Thymus (tissue), 11 donors: Measurements from ENCODE around the gene RC3H2. TPM values are rescaled to one million over a fixed set of nuclear protein-coding genes. Genes with fewer than 3 reads are reported as not detected.
"Not testable (repeated sequence)": the region's sequence is repeated elsewhere in the genome, so short reads cannot be mapped to it uniquely, and the experiment has no call there.

ENCODE experiments used
- DNase-seq, 9 donors: peaks; one replicate each; pipeline ENCODE4 v3.0.0-alpha.2; 2013; ENCODE audit warnings: low spot score in 9 of 9, low read depth in 6 of 9, missing footprints in 1 of 9
- H3K27ac ChIP-seq, 2 donors: one replicate each; pipeline ENCODE4 v1.5.1; 2013; ENCODE audit warnings: control low read depth in 1 of 2, low read depth in 1 of 2, low read length in 1 of 2, mild to moderate bottlenecking in 1 of 2, moderate library complexity in 1 of 2
- H3K27me3 ChIP-seq, 2 donors: one replicate each; pipeline ENCODE4 v1.5.1; 2013; ENCODE audit warnings: low read length in 1 of 2; ENCODE audit not compliant: control insufficient read depth in 2 of 2, insufficient read depth in 1 of 2
- H3K36me3 ChIP-seq, 2 donors: one replicate each; pipeline ENCODE4 v1.5.1; 2013; ENCODE audit warnings: low read length in 1 of 2, mild to moderate bottlenecking in 1 of 2, moderate library complexity in 1 of 2; ENCODE audit not compliant: control insufficient read depth in 2 of 2, insufficient read depth in 2 of 2
- H3K4me1 ChIP-seq, 2 donors: one replicate each; pipeline ENCODE4 v1.5.1; 2013; ENCODE audit warnings: low read length in 2 of 2; ENCODE audit not compliant: control insufficient read depth in 2 of 2, insufficient read depth in 2 of 2
- H3K4me3 ChIP-seq, 2 donors: one replicate each; pipeline ENCODE4 v1.5.1; 2013; ENCODE audit warnings: low read length in 2 of 2, control low read depth in 1 of 2, mild to moderate bottlenecking in 1 of 2
- H3K9me3 ChIP-seq, 2 donors: one replicate each; pipeline ENCODE4 v1.5.1; 2013; ENCODE audit warnings: low read length in 1 of 2, mild to moderate bottlenecking in 1 of 2; ENCODE audit not compliant: control insufficient read depth in 2 of 2, insufficient read depth in 1 of 2
- WGBS: extraction: QIAGEN DNeasy Blood & Tissue Kit; methylation state at CpG from one replicate; pipeline ENCODE4 v1.1.7; 2013; 5-methylcytosine and 5-hydroxymethylcytosine counted together
- polyA plus RNA-seq: library from polyadenylated mRNA; stranded (reverse); fragments of 200-250 nt; gene quantifications from one replicate; pipeline ENCODE4 v1.2.3, GENCODE V29; 2013
- total RNA-seq: library from RNA; stranded (reverse); fragments of 120-200 nt; gene quantifications from one replicate; pipeline ENCODE4 v1.2.4, GENCODE V29; 2013
- donor health status: healthy.

RC3H2 gene
- total and polyA plus RNA-seq, 2 donors: 14.7 to 29.7 TPM

DNA sequence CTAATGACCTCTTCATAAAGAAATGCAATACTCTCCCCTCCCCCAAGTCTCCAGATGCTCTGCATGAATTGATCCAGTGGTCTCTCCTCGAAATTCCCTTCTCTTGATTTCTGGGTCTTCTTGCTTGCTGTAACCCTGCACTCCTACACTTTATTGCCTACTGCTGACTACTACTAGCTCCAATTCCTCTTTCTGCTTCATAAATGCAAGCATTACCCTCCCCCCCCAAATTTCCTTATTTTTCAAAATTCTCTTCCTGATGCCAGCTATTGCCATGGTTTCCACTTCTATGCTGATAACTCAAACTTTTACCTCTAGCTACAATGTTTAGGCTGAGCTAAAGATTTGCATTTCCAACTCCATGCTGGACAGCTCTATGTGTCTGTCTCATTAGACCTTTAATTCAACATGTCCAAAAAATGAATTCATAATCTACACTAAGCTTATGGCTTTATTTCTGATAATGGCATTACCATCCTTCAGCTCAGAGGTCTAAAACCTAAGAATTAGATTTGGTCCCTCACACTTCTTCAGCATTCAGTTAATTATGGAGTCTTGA lies 24.7 kb upstream of the RC3H2 start:
- Histone ChIP-seq H3K27me3 (no peaks in the 10 kb centered on the region), H3K27ac (no peak overlapping the region), H3K4me3 (no peak overlapping the region), H3K36me3 (no peaks in the 10 kb centered on the region), H3K4me1 (peaks cover 9 to 11% of the 10 kb centered on the region in 2 donors), H3K9me3 (peaks cover 0 to 5% of the 10 kb centered on the region in 2 donors)
- DNase-seq: no peak
- WGBS: 93% methylated on average over 1 of the region's 1 CpG

- Histone ChIP-seq H3K4me1 (no peaks in the 10 kb centered on the region), H3K9me3 (no peaks in the 10 kb centered on the region), H3K27me3 (no peaks in the 10 kb centered on the region), H3K4me3 (no peak overlapping the region), H3K27ac (no peak overlapping the region), H3K36me3 (peaks cover 2 to 7% of the 10 kb centered on the region in 2 donors)
- 96% methylated on average over 3 of the region's 3 CpGs for WGBS
- DNase-seq: no peak
Measured at GRCh38 chr9:122923947-122924346, 18.8 kb upstream of the RC3H2 start.

DNA sequence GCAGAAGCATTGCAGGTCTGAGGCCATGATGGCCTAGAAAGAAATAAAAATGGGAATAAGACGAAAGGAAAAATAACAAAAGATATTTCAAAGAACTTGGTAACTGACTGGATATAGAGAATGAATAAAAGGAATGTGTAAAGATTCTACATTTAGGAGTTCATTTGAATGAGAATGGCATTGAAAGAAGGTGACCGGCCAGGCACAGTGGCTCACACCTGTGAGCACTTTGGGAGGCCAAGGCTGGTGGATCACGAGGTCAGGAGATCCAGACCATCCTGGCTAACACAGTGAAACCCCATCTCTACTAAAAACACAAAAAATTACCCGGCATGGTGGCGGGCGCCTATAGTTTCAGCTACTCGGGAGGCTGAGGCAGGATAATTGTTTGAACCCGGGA lies 17.6 kb upstream of the RC3H2 start:
- H3K36me3 ChIP-seq: peaks cover 8 to 16% of the 10 kb centered on the region in 2 donors
- WGBS: 96% methylated on average over 8 of the region's 8 CpGs
- no peak overlapping the region for H3K27ac ChIP-seq

GRCh38 chr9:122918310-122918709 lies 13.2 kb upstream of the RC3H2 start:
- 94% methylated on average over 2 of the region's 2 CpGs for WGBS

More for the DNA sequence above, 17.6 kb upstream of the RC3H2 start:
- Histone ChIP-seq H3K4me3 (no peak overlapping the region), H3K9me3 (no peaks in the 10 kb centered on the region), H3K4me1 (no peaks in the 10 kb centered on the region), H3K27me3 (no peaks in the 10 kb centered on the region)
- no peak for DNase-seq

DNA sequence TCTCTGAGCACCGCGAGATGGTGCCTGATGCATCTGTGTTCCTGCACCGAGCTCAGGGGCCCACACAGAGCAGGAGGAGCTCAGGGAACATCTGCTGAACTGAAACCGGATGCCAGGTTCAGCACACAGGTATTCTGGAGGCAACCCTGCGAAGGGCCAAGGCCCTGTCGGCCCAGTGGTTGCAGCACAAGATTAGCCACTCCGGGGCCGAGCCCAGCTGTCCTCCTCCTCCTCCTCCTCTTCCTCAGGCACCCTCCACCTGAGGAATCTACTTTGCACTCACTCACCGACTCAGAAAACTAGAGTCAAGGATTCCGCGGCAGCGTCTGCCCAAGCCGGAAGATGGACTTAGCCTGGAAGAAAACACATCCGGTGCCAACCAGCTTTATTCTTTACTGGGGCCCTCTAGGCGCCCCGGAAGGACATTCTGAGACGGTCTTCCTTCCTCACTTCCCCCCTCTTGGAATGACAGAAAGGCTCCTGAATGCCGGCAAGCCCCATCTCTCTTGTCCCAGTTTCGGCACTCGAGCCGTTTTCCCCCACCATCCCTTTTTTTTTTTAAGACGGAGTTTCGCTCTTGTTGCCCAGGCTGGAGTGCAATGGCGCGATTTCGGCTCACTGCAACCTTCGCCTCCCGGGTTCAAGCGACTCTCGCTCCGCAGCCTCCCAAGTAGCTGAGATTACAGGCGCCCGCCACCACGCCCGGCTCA lies 8.0 kb upstream of the RC3H2 start, which contains the start of gene ZBTB6:
Gene ZBTB6 (minus strand): TSS at position 360 of the 710 bp plus-strand sequence. CDS start 1,251 bp downstream, outside the sequence.
- H3K36me3 ChIP-seq: peaks cover 6 to 20% of the 10 kb centered on the region in 2 donors
- DNase-seq: peak in 8 of 9 donors; percentile 73 to 92 (median 80)
- H3K9me3 ChIP-seq: no peaks in the 10 kb centered on the region
- peaks cover 8 to 10% of the 10 kb centered on the region in 2 donors for H3K4me1 ChIP-seq
- H3K27ac ChIP-seq: peak within 1 kb of the TSS; percentile 89 to 93
- no peaks in the 10 kb centered on the region for H3K27me3 ChIP-seq
- H3K4me3 ChIP-seq: peak within 1 kb of the TSS; percentile 67 to 71
- WGBS: under 1% methylated on average over 35 of the region's 35 CpGs

More at GRCh38 chr9:122918310-122918709, 13.2 kb upstream of the RC3H2 start:
- H3K27me3 ChIP-seq: no peaks in the 10 kb centered on the region
- peaks cover 4 to 6% of the 10 kb centered on the region in 2 donors for H3K4me1 ChIP-seq
- H3K4me3 ChIP-seq: no peak overlapping the region
- no peak overlapping the region for H3K27ac ChIP-seq
- no peak for DNase-seq
- H3K36me3 ChIP-seq: peaks cover 8 to 16% of the 10 kb centered on the region in 2 donors
- no peaks in the 10 kb centered on the region for H3K9me3 ChIP-seq

DNA sequence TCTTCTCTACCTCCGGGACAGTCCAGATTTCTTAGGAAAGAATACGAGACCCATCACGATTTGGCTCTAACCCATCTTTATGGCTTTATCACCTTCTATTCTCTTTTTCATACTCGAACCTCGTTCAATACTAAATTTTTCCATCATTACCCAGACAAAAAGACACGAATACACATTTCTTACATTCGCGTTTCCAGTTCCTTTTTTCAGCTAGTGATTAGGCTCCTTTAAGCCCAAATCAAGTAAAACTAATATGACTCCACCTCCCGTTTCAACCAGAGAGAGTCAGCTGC lies 7.5 kb upstream of the RC3H2 start:
- peaks cover 8 to 10% of the 10 kb centered on the region in 2 donors for H3K4me1 ChIP-seq
- no peaks in the 10 kb centered on the region for H3K27me3 ChIP-seq
- 5% methylated on average over 9 of the region's 9 CpGs for WGBS
- H3K4me3 ChIP-seq: peak overlapping the region; percentile 67 to 71
- no peaks in the 10 kb centered on the region for H3K9me3 ChIP-seq
- DNase-seq: no peak
- H3K36me3 ChIP-seq: peaks cover 6 to 19% of the 10 kb centered on the region in 2 donors
- H3K27ac ChIP-seq: peak overlapping the region; percentile 89 to 93

- 94% methylated on average over 16 of the region's 16 CpGs for WGBS
- H3K27ac ChIP-seq, H3K4me3 ChIP-seq, DNase-seq, H3K9me3 ChIP-seq, H3K27me3 ChIP-seq, H3K4me1 ChIP-seq: not testable (repeated sequence)
- peaks cover 6 to 12% of the 10 kb centered on the region in 2 donors for H3K36me3 ChIP-seq
Measured at GRCh38 chr9:122906122-122906521, 963 bp upstream of the RC3H2 start.

- H3K36me3 ChIP-seq: no peaks in the 10 kb centered on the region
- WGBS: under 1% methylated on average over 8 of the region's 8 CpGs
- H3K27me3 ChIP-seq: no peaks in the 10 kb centered on the region
- H3K9me3 ChIP-seq: no peaks in the 10 kb centered on the region
- DNase-seq: peak in 3 of 9 donors; percentile 15 to 40 (median 28)
- peak overlapping the region; percentile 83 to 86 for H3K27ac ChIP-seq
- peak overlapping the region; percentile 71 to 94 for H3K4me3 ChIP-seq
- peaks cover 0 to 6% of the 10 kb centered on the region in 2 donors for H3K4me1 ChIP-seq
Measured at GRCh38 chr9:122904466-122904822, 715 bp downstream of the RC3H2 start.

DNA sequence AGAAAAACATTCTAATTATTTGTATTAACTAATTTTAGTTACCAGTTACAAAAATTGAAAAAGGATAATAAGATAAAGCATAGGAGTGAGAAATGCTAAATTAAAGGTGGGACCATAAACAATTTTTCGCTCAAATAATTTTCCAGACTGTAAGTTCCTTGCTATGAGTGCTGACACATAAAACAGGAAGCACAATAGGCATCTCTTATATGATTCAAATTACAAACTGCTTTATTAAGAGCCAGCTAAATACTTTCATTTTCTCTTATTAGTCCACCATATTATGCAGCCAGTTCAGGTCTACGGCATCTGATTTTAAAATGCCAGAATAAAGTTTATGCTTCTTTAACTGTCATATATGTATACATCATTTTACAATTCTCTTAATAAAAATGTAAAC lies 4.4 kb downstream of the RC3H2 start:
- Histone ChIP-seq H3K27me3 (no peaks in the 10 kb centered on the region), H3K36me3 (peaks cover 7 to 11% of the 10 kb centered on the region in 2 donors), H3K4me1 (peaks cover 0 to 6% of the 10 kb centered on the region in 2 donors), H3K4me3 (no peak overlapping the region), H3K27ac (peak overlapping the region in 1 of 2 donors; percentile 28), H3K9me3 (no peaks in the 10 kb centered on the region)
- peak in 1 of 9 donors; percentile 10 for DNase-seq
- WGBS: 13% methylated on average over 2 of the region's 2 CpGs
